ENCODE data around the gene MCHR2. TPM values are rescaled to one million over a fixed set of nuclear protein-coding genes. Genes with fewer than 3 reads are reported as not detected.

Gene MCHR2
- total RNA-seq, 1 experiment from 2014 or later: not detected

- no peak for DNase-seq (ENCODE audit: unreplicated experiment)
- no peak for TF ChIP-seq CTCF (IDR thresholded peaks at IDR 0.05; ENCODE audit: unreplicated experiment)
- no peaks in the 10 kb centered on the region for H3K36me3 Mint-ChIP-seq (ENCODE audit: insufficient read depth, unreplicated experiment)
- H3K9me3 Mint-ChIP-seq (ENCODE audit: unreplicated experiment): no peaks in the 10 kb centered on the region
- POLR2A ChIA-PET: no interaction called here
- CTCF ChIA-PET: interaction anchor here (1.4 kb wide), 1 partner anchor 120 kb away, joined by 5 read pairs; no protein-coding TSS in a partner anchor
- no peaks in the 10 kb centered on the region for H3K4me1 Mint-ChIP-seq (ENCODE audit: insufficient read depth, unreplicated experiment)
- BruUV-seq (replicated peaks): no TSS peak
- intact Hi-C loops (cut with micrococcal nuclease): no loop called here
- no peak overlapping the region for H3K27ac Mint-ChIP-seq (ENCODE audit: low read depth, unreplicated experiment)
- no peak overlapping the region for H3K4me3 Mint-ChIP-seq (ENCODE audit: unreplicated experiment)
- no peaks in the 10 kb centered on the region for H3K27me3 Mint-ChIP-seq (ENCODE audit: insufficient read depth, unreplicated experiment)
Observed at GRCh38 chr6:99979953-99980352, 14.1 kb downstream of the MCHR2 start.

- intact Hi-C loops (cut with micrococcal nuclease): no loop called here
- CTCF ChIA-PET: no interaction called here
- BruUV-seq (replicated peaks): no TSS peak
- TF ChIP-seq CTCF (IDR thresholded peaks at IDR 0.05; ENCODE audit: unreplicated experiment): no peak
- POLR2A ChIA-PET: no interaction called here
- H3K9me3 Mint-ChIP-seq (ENCODE audit: unreplicated experiment): no peaks in the 10 kb centered on the region
- no peak for DNase-seq (ENCODE audit: unreplicated experiment)
- H3K36me3 Mint-ChIP-seq (ENCODE audit: insufficient read depth, unreplicated experiment): peaks cover 6% of the 10 kb centered on the region
- no peaks in the 10 kb centered on the region for H3K27me3 Mint-ChIP-seq (ENCODE audit: insufficient read depth, unreplicated experiment)
- H3K4me3 Mint-ChIP-seq (ENCODE audit: unreplicated experiment): no peak overlapping the region
- H3K4me1 Mint-ChIP-seq (ENCODE audit: insufficient read depth, unreplicated experiment): no peaks in the 10 kb centered on the region
- H3K27ac Mint-ChIP-seq (ENCODE audit: low read depth, unreplicated experiment): no peak overlapping the region
Observed at GRCh38 chr6:99967052-99967451, 27.0 kb downstream of the MCHR2 start.

GRCh38 chr6:99960027-99960426 lies 34.0 kb downstream of the MCHR2 start:
- BruUV-seq (replicated peaks): no TSS peak
- H3K27me3 Mint-ChIP-seq (ENCODE audit: insufficient read depth, unreplicated experiment): no peaks in the 10 kb centered on the region
- intact Hi-C loops (cut with micrococcal nuclease): no loop called here

GRCh38 chr6:99951016-99951805 lies 42.8 kb downstream of the MCHR2 start:
- Mint-ChIP-seq H3K4me3 (ENCODE audit: unreplicated experiment) (no peak overlapping the region), H3K27me3 (ENCODE audit: insufficient read depth, unreplicated experiment) (no peaks in the 10 kb centered on the region), H3K4me1 (ENCODE audit: insufficient read depth, unreplicated experiment) (no peaks in the 10 kb centered on the region), H3K9me3 (ENCODE audit: unreplicated experiment) (no peaks in the 10 kb centered on the region), H3K27ac (ENCODE audit: low read depth, unreplicated experiment) (no peak overlapping the region), H3K36me3 (ENCODE audit: insufficient read depth, unreplicated experiment) (no peaks in the 10 kb centered on the region)
- no peak for TF ChIP-seq CTCF (IDR thresholded peaks at IDR 0.05; ENCODE audit: unreplicated experiment)
- no peak for DNase-seq (ENCODE audit: unreplicated experiment)
- ChIA-PET POLR2A (no interaction called here), CTCF (interaction anchor here (0.8 kb wide), 1 partner anchor 46 kb away, joined by 3 read pairs; no protein-coding TSS in a partner anchor)
- no TSS peak for BruUV-seq (replicated peaks)
- intact Hi-C loops (cut with micrococcal nuclease): no loop called here

More at GRCh38 chr6:99960027-99960426, 34.0 kb downstream of the MCHR2 start:
- ChIA-PET POLR2A (no interaction called here), CTCF (interaction anchor here (0.7 kb wide), 1 partner anchor 140 kb away, joined by 3 read pairs; no protein-coding TSS in a partner anchor)
- Mint-ChIP-seq H3K27ac (ENCODE audit: low read depth, unreplicated experiment) (no peak overlapping the region), H3K9me3 (ENCODE audit: unreplicated experiment) (no peaks in the 10 kb centered on the region), H3K4me3 (ENCODE audit: unreplicated experiment) (no peak overlapping the region), H3K4me1 (ENCODE audit: insufficient read depth, unreplicated experiment) (no peaks in the 10 kb centered on the region), H3K36me3 (ENCODE audit: insufficient read depth, unreplicated experiment) (no peaks in the 10 kb centered on the region)
- no peak for TF ChIP-seq CTCF (IDR thresholded peaks at IDR 0.05; ENCODE audit: unreplicated experiment)
- no peak for DNase-seq (ENCODE audit: unreplicated experiment)

Data from MCF 10A (cell line).